ENCODE results near the gene OR7G2. TPM values are rescaled to one million over a fixed set of nuclear protein-coding genes. Genes with fewer than 3 reads are reported as not detected.
"Not testable (repeated sequence)": the region's sequence is repeated elsewhere in the genome, so short reads cannot be mapped to it uniquely, and the experiment has no call there.

OR7G2 gene
- total RNA-seq, 1 experiment from 2014 or later, result not detected

- Histone ChIP-seq H3K9me3 (no peaks in the 10 kb centered on the region), H3K4me3 (no peak overlapping the region), H3K27me3 (peaks cover 44% of the 10 kb centered on the region), H3K36me3 (no peaks in the 10 kb centered on the region)
- no peak for DNase-seq
Measured at GRCh38 chr19:9109959-9110358, 2.7 kb upstream of the OR7G2 start.

GRCh38 chr19:9086761-9087160, 20.5 kb downstream of the OR7G2 start, which contains the start of gene OR1M1:
Gene OR1M1, plus strand, starts transcription at chr19:9087061. Its CDS starts 6,184 bp downstream, at chr19:9093245.
- Histone ChIP-seq H3K9me3 (no peaks in the 10 kb centered on the region), H3K27me3 (peaks cover 60% of the 10 kb centered on the region), H3K4me3 (no peak within 1 kb of the TSS), H3K36me3 (no peaks in the 10 kb centered on the region)
- no peak for DNase-seq

GRCh38 chr19:9078651-9079050, 28.6 kb downstream of the OR7G2 start:
- H3K9me3 ChIP-seq, result no peaks in the 10 kb centered on the region
- H3K4me3 ChIP-seq, result no peak overlapping the region
- no peaks in the 10 kb centered on the region for H3K36me3 ChIP-seq
- no peak for DNase-seq
- no peaks in the 10 kb centered on the region; the same call in 1 of the 2 replicates for H3K27me3 ChIP-seq

- H3K36me3 ChIP-seq, result no peaks in the 10 kb centered on the region
- DNase-seq, result no peak
Measured at GRCh38 chr19:9076901-9077300, 30.4 kb downstream of the OR7G2 start.

GRCh38 chr19:9075064-9075949, 32.0 kb downstream of the OR7G2 start:
- DNase-seq, result peak; percentile 99
- Histone ChIP-seq H3K27me3 (no peaks in the 10 kb centered on the region), H3K4me3 (no peak overlapping the region), H3K9me3 (no peaks in the 10 kb centered on the region), H3K36me3 (no peaks in the 10 kb centered on the region)

More at GRCh38 chr19:9076901-9077300, 30.4 kb downstream of the OR7G2 start:
- H3K4me3 ChIP-seq, result no peak overlapping the region
- no peaks in the 10 kb centered on the region for H3K27me3 ChIP-seq
- H3K9me3 ChIP-seq, result no peaks in the 10 kb centered on the region

- no peak for DNase-seq
- Histone ChIP-seq H3K4me3 (no peak overlapping the region), H3K27me3 (no peaks in the 10 kb centered on the region), H3K9me3 (no peaks in the 10 kb centered on the region), H3K36me3 (no peaks in the 10 kb centered on the region)
Measured at GRCh38 chr19:9073806-9074205, 33.5 kb downstream of the OR7G2 start.

- DNase-seq, H3K36me3 ChIP-seq, H3K27me3 ChIP-seq, H3K9me3 ChIP-seq, H3K4me3 ChIP-seq: not testable (repeated sequence)
Measured at GRCh38 chr19:9071720-9072119, 35.6 kb downstream of the OR7G2 start.

GRCh38 chr19:9070066-9070465, 37.2 kb downstream of the OR7G2 start:
- DNase-seq, result no peak
- Histone ChIP-seq H3K27me3 (no peaks in the 10 kb centered on the region; the same call in 1 of the 2 replicates), H3K36me3 (no peaks in the 10 kb centered on the region), H3K4me3 (no peak overlapping the region), H3K9me3 (no peaks in the 10 kb centered on the region)

- Histone ChIP-seq H3K27me3 (no peaks in the 10 kb centered on the region; the same call in 1 of the 2 replicates), H3K4me3 (no peak overlapping the region), H3K9me3 (no peaks in the 10 kb centered on the region), H3K36me3 (no peaks in the 10 kb centered on the region)
- DNase-seq, result no peak
Measured at GRCh38 chr19:9065457-9066014, 41.7 kb downstream of the OR7G2 start.

- no peaks in the 10 kb centered on the region for H3K9me3 ChIP-seq
- no peak overlapping the region for H3K4me3 ChIP-seq
- H3K27me3 ChIP-seq, result no peaks in the 10 kb centered on the region
- H3K36me3 ChIP-seq, result no peaks in the 10 kb centered on the region
- peak; percentile 64 for DNase-seq
Measured at GRCh38 chr19:9061879-9062278, 45.4 kb downstream of the OR7G2 start.

GRCh38 chr19:9060564-9061340, 46.5 kb downstream of the OR7G2 start:
- Histone ChIP-seq H3K9me3 (no peaks in the 10 kb centered on the region), H3K4me3 (no peak overlapping the region), H3K36me3 (no peaks in the 10 kb centered on the region), H3K27me3 (no peaks in the 10 kb centered on the region)
- DNase-seq, result no peak

GRCh38 chr19:9058905-9059667, 48.2 kb downstream of the OR7G2 start:
- H3K27me3 ChIP-seq, result no peaks in the 10 kb centered on the region; the same call in 1 of the 2 replicates
- DNase-seq, result no peak
- 0 out of 2 replicates have a peak, but pooled peaks cover under 1% of the 10 kb centered on the region for H3K9me3 ChIP-seq
- no peaks in the 10 kb centered on the region for H3K36me3 ChIP-seq
- no peak overlapping the region for H3K4me3 ChIP-seq

GRCh38 chr19:9057505-9058258, 49.6 kb downstream of the OR7G2 start:
- Histone ChIP-seq H3K27me3 (no peaks in the 10 kb centered on the region; the same call in 1 of the 2 replicates), H3K36me3 (no peaks in the 10 kb centered on the region), H3K9me3 (0 out of 2 replicates have a peak, but pooled peaks cover 3% of the 10 kb centered on the region), H3K4me3 (no peak overlapping the region)
- DNase-seq, result no peak

- not testable (repeated sequence) for H3K36me3 ChIP-seq, DNase-seq, H3K4me3 ChIP-seq, H3K9me3 ChIP-seq, H3K27me3 ChIP-seq
Measured at GRCh38 chr19:9056131-9056530, 51.1 kb downstream of the OR7G2 start.

- Histone ChIP-seq H3K27me3 (no peaks in the 10 kb centered on the region; the same call in 1 of the 2 replicates), H3K4me3 (no peak overlapping the region), H3K36me3 (no peaks in the 10 kb centered on the region), H3K9me3 (0 out of 2 replicates have a peak, but pooled peaks cover 3% of the 10 kb centered on the region)
- DNase-seq, result no peak
Measured at GRCh38 chr19:9054765-9055164, 52.5 kb downstream of the OR7G2 start.

All from MG63 (cell line).